Caki2 (cell line): ENCODE results near the gene ALOXE3. TPM values are rescaled to one million over a fixed set of nuclear protein-coding genes. Genes with fewer than 3 reads are reported as not detected.

Experiments
- DNase-seq: peaks from one replicate; pipeline ENCODE4 v3.0.0-alpha.2; 2015; ENCODE audit warnings: low read depth
- in situ Hi-C: cut with HindIII; loops from 2 replicates; pipeline ENCODE4 v1.10.0; 2016; ENCODE audit warnings: low sequenced_read_pairs, low pct_unique_long_range_greater_than_20kb, mixed read lengths
- total RNA-seq: library from RNA; depleted of rRNA; stranded (reverse); fragments of >200 nt; shearing (Covaris generic); gene quantifications from 2 replicates; pipeline ENCODE4 v1.2.3, GENCODE V29; 2014; ENCODE audit warnings: low replicate concordance

The ALOXE3 gene
- total RNA-seq, 1 experiment from 2014 or later, result not detected

- in situ Hi-C loops, result no loop called here
These were observed 26.3 kb upstream of the ALOXE3 start for GRCh38 chr17:8144401-8145231.

GRCh38 chr17:8143581-8144400, 25.5 kb upstream of the ALOXE3 start:
- in situ Hi-C loops, result no loop called here
- DNase-seq, result no peak

More at GRCh38 chr17:8144401-8145231, 26.3 kb upstream of the ALOXE3 start:
- no peak for DNase-seq

- no peak for DNase-seq
- in situ Hi-C loops, result no loop called here
These were observed 24.7 kb upstream of the ALOXE3 start for GRCh38 chr17:8142887-8143580.

- no peak for DNase-seq
- in situ Hi-C loops, result no loop called here
These were observed 24.0 kb upstream of the ALOXE3 start for GRCh38 chr17:8142158-8142886.

- in situ Hi-C loops, result no loop called here
- no peak for DNase-seq
These were observed 23.4 kb upstream of the ALOXE3 start for GRCh38 chr17:8141741-8142140.

- in situ Hi-C loops, result no loop called here
These were observed 22.7 kb upstream of the ALOXE3 start for GRCh38 chr17:8141045-8141444.

GRCh38 chr17:8140065-8141029, 22.0 kb upstream of the ALOXE3 start:
- in situ Hi-C loops, result no loop called here
- no peak for DNase-seq

More at GRCh38 chr17:8141045-8141444, 22.7 kb upstream of the ALOXE3 start:
- no peak for DNase-seq

GRCh38 chr17:8138672-8139371, 20.5 kb upstream of the ALOXE3 start:
- in situ Hi-C loops, result no loop called here
- DNase-seq, result peak; percentile 97

GRCh38 chr17:8138374-8138671, 20.0 kb upstream of the ALOXE3 start:
- no peak for DNase-seq
- in situ Hi-C loops, result no loop called here

GRCh38 chr17:8137645-8138373, 19.5 kb upstream of the ALOXE3 start:
- DNase-seq, result no peak
- in situ Hi-C loops, result no loop called here

- in situ Hi-C loops, result no loop called here
- no peak for DNase-seq
These were observed 15.6 kb upstream of the ALOXE3 start for GRCh38 chr17:8133941-8134340.

GRCh38 chr17:8133399-8133798, 15.1 kb upstream of the ALOXE3 start:
- DNase-seq, result no peak
- in situ Hi-C loops, result no loop called here

- DNase-seq, result peak; percentile 26
- in situ Hi-C loops, result no loop called here
These were observed 13.6 kb upstream of the ALOXE3 start for GRCh38 chr17:8131844-8132441.

- in situ Hi-C loops, result no loop called here
- no peak for DNase-seq
These were observed 9.9 kb upstream of the ALOXE3 start for GRCh38 chr17:8128125-8128784.

- DNase-seq, result peak; percentile 62
- in situ Hi-C loops, result no loop called here
These were observed 8.3 kb upstream of the ALOXE3 start for GRCh38 chr17:8126491-8127066.
